WERI-Rb-1 (cell line): ENCODE data around the gene GPC1.

Experiments used
- DNase-seq: peaks from one replicate; pipeline ENCODE4 v3.0.0-alpha.2; 2020
- H3K27ac ChIP-seq: fragments of 250-450 bp; sonication (Bioruptor Pico); 2 replicates; pipeline ENCODE4 v1.5.1; 2020; ENCODE audit warnings: mild to moderate bottlenecking, moderate library complexity
- H3K27me3 ChIP-seq: fragments of 250-450 bp; sonication (Bioruptor Pico); 2 replicates; pipeline ENCODE4 v1.5.1; 2021; ENCODE audit warnings: mild to moderate bottlenecking, low read depth, moderate library complexity; ENCODE audit not compliant: insufficient read depth, severe bottlenecking
- H3K36me3 ChIP-seq: fragments of 250-450 bp; sonication (Bioruptor Pico); 2 replicates; pipeline ENCODE4 v1.5.1; 2020; ENCODE audit warnings: mild to moderate bottlenecking, moderate library complexity
- H3K4me3 ChIP-seq: 2 replicates; pipeline ENCODE4 v1.5.1; 2011; ENCODE audit warnings: low read depth, mild to moderate bottlenecking, control low read depth, low read length
- H3K9me3 ChIP-seq: fragments of 250-450 bp; sonication (Bioruptor Pico); 2 replicates; pipeline ENCODE4 v1.5.1; 2021; ENCODE audit warnings: mild to moderate bottlenecking, moderate library complexity; ENCODE audit not compliant: severe bottlenecking
- TF ChIP-seq, protein P1 (sequence below): IDR thresholded peaks from 2 replicates; pipeline ENCODE4 v1.5.1; 2011; ENCODE audit warnings: low read depth, mild to moderate bottlenecking, control low read depth, inconsistent platforms, low read length

GPC1 gene

GRCh38 chr2:240478346-240479110 lies 43.1 kb downstream of the GPC1 start:
- Histone ChIP-seq H3K9me3 (peaks cover 6% of the 10 kb centered on the region), H3K36me3 (peaks cover 3% of the 10 kb centered on the region; the same call in 1 of the 2 replicates), H3K27ac (no peak overlapping the region), H3K27me3 (no peaks in the 10 kb centered on the region), H3K4me3 (no peak overlapping the region)
- TF ChIP-seq, protein P1, sequence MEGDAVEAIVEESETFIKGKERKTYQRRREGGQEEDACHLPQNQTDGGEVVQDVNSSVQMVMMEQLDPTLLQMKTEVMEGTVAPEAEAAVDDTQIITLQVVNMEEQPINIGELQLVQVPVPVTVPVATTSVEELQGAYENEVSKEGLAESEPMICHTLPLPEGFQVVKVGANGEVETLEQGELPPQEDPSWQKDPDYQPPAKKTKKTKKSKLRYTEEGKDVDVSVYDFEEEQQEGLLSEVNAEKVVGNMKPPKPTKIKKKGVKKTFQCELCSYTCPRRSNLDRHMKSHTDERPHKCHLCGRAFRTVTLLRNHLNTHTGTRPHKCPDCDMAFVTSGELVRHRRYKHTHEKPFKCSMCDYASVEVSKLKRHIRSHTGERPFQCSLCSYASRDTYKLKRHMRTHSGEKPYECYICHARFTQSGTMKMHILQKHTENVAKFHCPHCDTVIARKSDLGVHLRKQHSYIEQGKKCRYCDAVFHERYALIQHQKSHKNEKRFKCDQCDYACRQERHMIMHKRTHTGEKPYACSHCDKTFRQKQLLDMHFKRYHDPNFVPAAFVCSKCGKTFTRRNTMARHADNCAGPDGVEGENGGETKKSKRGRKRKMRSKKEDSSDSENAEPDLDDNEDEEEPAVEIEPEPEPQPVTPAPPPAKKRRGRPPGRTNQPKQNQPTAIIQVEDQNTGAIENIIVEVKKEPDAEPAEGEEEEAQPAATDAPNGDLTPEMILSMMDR: no peak
- no peak for DNase-seq

- Histone ChIP-seq H3K4me3 (no peak overlapping the region), H3K27me3 (no peaks in the 10 kb centered on the region), H3K9me3 (peaks cover 6% of the 10 kb centered on the region), H3K36me3 (peaks cover 3% of the 10 kb centered on the region; the same call in 1 of the 2 replicates), H3K27ac (no peak overlapping the region)
- TF ChIP-seq, protein P1: no peak
- DNase-seq: no peak
These were observed 43.6 kb downstream of the GPC1 start for GRCh38 chr2:240479111-240479501.

GRCh38 chr2:240480834-240481623 lies 45.6 kb downstream of the GPC1 start:
- TF ChIP-seq, protein P1: no peak

DNA sequence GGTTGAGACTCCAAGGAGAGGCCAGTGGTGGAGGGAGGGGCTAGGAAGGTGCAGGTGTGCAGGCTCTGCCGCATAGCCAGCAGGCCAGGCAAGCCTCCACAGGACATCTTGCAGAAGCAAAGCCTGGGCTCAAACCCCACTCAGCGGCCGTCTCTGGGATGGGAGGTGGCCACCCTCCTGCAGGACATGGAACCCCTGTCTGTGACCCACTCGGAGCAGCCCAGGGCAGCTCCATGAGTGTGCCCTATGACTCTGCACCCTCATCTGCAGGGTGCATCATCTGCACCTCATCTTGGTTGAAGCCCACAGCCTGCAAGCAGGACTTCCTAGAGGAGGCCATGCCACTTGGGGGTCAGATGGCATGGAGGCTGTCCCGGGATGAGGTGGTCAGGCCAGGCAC lies 46.3 kb downstream of the GPC1 start:
- no peak overlapping the region for H3K4me3 ChIP-seq
- no peaks in the 10 kb centered on the region for H3K27me3 ChIP-seq
- TF ChIP-seq, protein P1: no peak
- no peaks in the 10 kb centered on the region for H3K9me3 ChIP-seq
- H3K36me3 ChIP-seq: no peaks in the 10 kb centered on the region
- no peak overlapping the region for H3K27ac ChIP-seq
- no peak for DNase-seq

More at GRCh38 chr2:240480834-240481623, 45.6 kb downstream of the GPC1 start:
- Histone ChIP-seq H3K27ac (no peak overlapping the region), H3K9me3 (no peaks in the 10 kb centered on the region), H3K27me3 (no peaks in the 10 kb centered on the region), H3K36me3 (no peaks in the 10 kb centered on the region), H3K4me3 (no peak overlapping the region)
- no peak for DNase-seq

DNA sequence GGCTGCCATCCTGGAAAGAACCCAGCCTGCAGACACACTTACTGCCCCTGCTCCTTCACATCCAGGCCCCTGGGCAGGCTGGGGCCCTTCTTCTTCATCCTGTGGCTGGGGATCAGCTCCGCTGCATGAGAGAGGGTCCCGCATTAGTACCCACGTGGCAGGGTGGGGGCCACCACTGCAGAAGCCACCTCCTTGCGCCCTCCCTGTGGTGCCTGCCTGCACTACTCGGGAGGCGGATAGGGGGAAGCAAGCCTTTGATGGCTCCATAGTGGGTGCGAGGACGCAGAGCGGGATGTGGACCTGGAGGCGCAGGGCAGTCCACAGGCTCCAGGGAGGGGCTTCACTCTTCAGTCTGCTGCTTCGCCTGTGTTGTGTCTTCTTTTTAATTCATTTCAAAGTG lies 46.7 kb downstream of the GPC1 start:
- Histone ChIP-seq H3K4me3 (no peak overlapping the region), H3K36me3 (no peaks in the 10 kb centered on the region), H3K27me3 (no peaks in the 10 kb centered on the region), H3K9me3 (no peaks in the 10 kb centered on the region), H3K27ac (no peak overlapping the region)
- no peak for DNase-seq
- TF ChIP-seq, protein P1: no peak
